ENCODE measurements around the gene ADRA2C. TPM values are rescaled to one million over a fixed set of nuclear protein-coding genes. Genes with fewer than 3 reads are reported as not detected.

The ADRA2C gene
- total RNA-seq, 4 donors from 2014 or later = 0.96 to 1.6 (median 1.1) TPM; not detected in 1

DNA sequence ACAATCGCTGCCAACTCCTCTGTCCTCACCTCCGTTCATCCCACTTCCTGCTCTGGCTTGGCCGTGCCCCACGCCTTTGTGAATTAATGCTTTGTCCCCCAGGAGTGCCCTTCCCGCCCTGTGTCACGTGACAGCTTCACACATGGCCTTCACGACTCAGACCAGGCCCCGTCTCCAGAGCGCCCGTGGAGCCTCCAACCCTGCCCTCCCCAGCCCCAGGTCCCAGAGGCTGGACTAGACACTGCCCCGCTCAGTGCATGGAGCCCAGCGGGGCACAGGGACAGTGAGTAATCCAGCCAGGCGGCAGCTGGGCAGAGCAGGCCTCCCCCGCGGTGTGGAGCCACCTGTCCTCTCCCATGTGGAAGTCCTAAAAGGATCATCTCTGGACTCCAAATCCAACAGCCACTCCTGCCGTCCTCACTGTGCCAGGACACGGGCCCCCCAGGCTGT is 7.4 kb downstream of the ADRA2C start:
- no peaks in the 10 kb centered on the region for H3K36me3 ChIP-seq
- intact Hi-C loops (cut with DNase I; ENCODE audit: low total_unique reads) = no loop called here
- H3K27ac ChIP-seq = no peak overlapping the region
- no peak for DNase-seq
- 59 to 67% methylated on average over 5 to 17 of the region's 17 CpGs for WGBS, 2 donors (ENCODE audit: low coverage in 1 of 2)
- peaks cover 37% of the 10 kb centered on the region for H3K27me3 ChIP-seq
- in situ Hi-C loops (cut with MboI; ENCODE audit: low pct_ligation_motif_present in 1 of 4, low pct_unique_long_range_greater_than_20kb in 1 of 4, low sequenced_read_pairs in 3 of 4) = no loop called here
- H3K9me3 ChIP-seq = no peaks in the 10 kb centered on the region
- no peaks in the 10 kb centered on the region for H3K4me1 ChIP-seq
- H3K4me3 ChIP-seq = no peak overlapping the region
- TF ChIP-seq POLR2AphosphoS5 (IDR thresholded peaks at IDR 0.05) (no peak), CTCF (IDR thresholded peaks at IDR 0.05) (no peak), POLR2A (IDR thresholded peaks at IDR 0.05) (no peak), EP300 (IDR thresholded peaks at IDR 0.05; ENCODE audit: low read depth) (no peak)

- Histone ChIP-seq H3K27ac (no peak overlapping the region), H3K4me3 (no peak overlapping the region), H3K9me3 (no peaks in the 10 kb centered on the region), H3K36me3 (no peaks in the 10 kb centered on the region), H3K4me1 (no peaks in the 10 kb centered on the region), H3K27me3 (peaks cover 29% of the 10 kb centered on the region)
- in situ Hi-C loops (cut with MboI; ENCODE audit: low pct_ligation_motif_present in 1 of 4, low pct_unique_long_range_greater_than_20kb in 1 of 4, low sequenced_read_pairs in 3 of 4) = no loop called here
- no peak for DNase-seq
- WGBS, 2 donors (ENCODE audit: low coverage in 1 of 2) = 35 to 68% methylated on average over 4 to 18 of the region's 19 CpGs
- TF ChIP-seq POLR2AphosphoS5 (IDR thresholded peaks at IDR 0.05) (no peak), EP300 (IDR thresholded peaks at IDR 0.05; ENCODE audit: low read depth) (no peak), POLR2A (IDR thresholded peaks at IDR 0.05) (no peak), CTCF (IDR thresholded peaks at IDR 0.05) (no peak)
- intact Hi-C loops (cut with DNase I; ENCODE audit: low total_unique reads) = no loop called here
Measured at GRCh38 chr4:3774253-3774883, 8.2 kb downstream of the ADRA2C start.

- Histone ChIP-seq H3K4me3 (no peak overlapping the region), H3K27ac (no peak overlapping the region), H3K9me3 (no peaks in the 10 kb centered on the region), H3K27me3 (peaks cover 23% of the 10 kb centered on the region), H3K36me3 (no peaks in the 10 kb centered on the region), H3K4me1 (no peaks in the 10 kb centered on the region)
- in situ Hi-C loops (cut with MboI; ENCODE audit: low pct_ligation_motif_present in 1 of 4, low pct_unique_long_range_greater_than_20kb in 1 of 4, low sequenced_read_pairs in 3 of 4) = no loop called here
- 58% methylated on average over 16 of the region's 16 CpGs; no CpG with 5 or more reads in 1 of the 2 donors for WGBS, 2 donors (ENCODE audit: low coverage in 1 of 2)
- TF ChIP-seq POLR2A (IDR thresholded peaks at IDR 0.05) (no peak), EP300 (IDR thresholded peaks at IDR 0.05; ENCODE audit: low read depth) (no peak), POLR2AphosphoS5 (IDR thresholded peaks at IDR 0.05) (no peak)
- no peak for DNase-seq
- intact Hi-C loops (cut with DNase I; ENCODE audit: low total_unique reads) = no loop called here
Measured at GRCh38 chr4:3775005-3775404, 8.8 kb downstream of the ADRA2C start.

GRCh38 chr4:3775576-3775975 is 9.4 kb downstream of the ADRA2C start:
- no peak overlapping the region for H3K4me3 ChIP-seq
- no peaks in the 10 kb centered on the region for H3K4me1 ChIP-seq
- intact Hi-C loops (cut with DNase I; ENCODE audit: low total_unique reads) (no loop called here), in situ Hi-C loops (cut with MboI; ENCODE audit: low pct_ligation_motif_present in 1 of 4, low pct_unique_long_range_greater_than_20kb in 1 of 4, low sequenced_read_pairs in 3 of 4) (no loop called here)
- TF ChIP-seq POLR2AphosphoS5 (IDR thresholded peaks at IDR 0.05) (no peak), POLR2A (IDR thresholded peaks at IDR 0.05) (no peak), EP300 (IDR thresholded peaks at IDR 0.05; ENCODE audit: low read depth) (no peak), CTCF (IDR thresholded peaks at IDR 0.05) (no peak)
- H3K27ac ChIP-seq = no peak overlapping the region
- WGBS, 2 donors (ENCODE audit: low coverage in 1 of 2) = 70% methylated on average over 2 of the region's 4 CpGs; no CpG with 5 or more reads in 1 of the 2 donors
- DNase-seq = no peak
- no peaks in the 10 kb centered on the region for H3K36me3 ChIP-seq
- no peaks in the 10 kb centered on the region for H3K9me3 ChIP-seq
- H3K27me3 ChIP-seq = peaks cover 17% of the 10 kb centered on the region
